Measurements from ENCODE around the gene PLEKHM3. TPM values are rescaled to one million over a fixed set of nuclear protein-coding genes. Genes with fewer than 3 reads are reported as not detected.

PLEKHM3 gene
- total RNA-seq, 1 donor from 2014 or later = 9.1 TPM

GRCh38 chr2:208037564-208038487, 12.5 kb upstream of the PLEKHM3 start:
- H3K27ac Mint-ChIP-seq (ENCODE audit: unreplicated experiment) = no peak overlapping the region
- H3K4me1 Mint-ChIP-seq (ENCODE audit: low read depth) = peaks cover 10% of the 10 kb centered on the region
- no peaks in the 10 kb centered on the region for H3K36me3 Mint-ChIP-seq (ENCODE audit: low read depth)
- no peak for DNase-seq (ENCODE audit: low spot score)
- no peaks in the 10 kb centered on the region for H3K27me3 Mint-ChIP-seq (ENCODE audit: low read depth)
- no peak overlapping the region for H3K4me3 Mint-ChIP-seq (ENCODE audit: unreplicated experiment)
- TF ChIP-seq CTCF (IDR thresholded peaks at IDR 0.05) = no peak
- no peaks in the 10 kb centered on the region for H3K9me3 Mint-ChIP-seq (ENCODE audit: low read depth)

GRCh38 chr2:208036357-208036756, 11.0 kb upstream of the PLEKHM3 start:
- Mint-ChIP-seq H3K27ac (ENCODE audit: unreplicated experiment) (no peak overlapping the region), H3K36me3 (ENCODE audit: low read depth) (no peaks in the 10 kb centered on the region), H3K4me1 (ENCODE audit: low read depth) (peaks cover 10% of the 10 kb centered on the region), H3K27me3 (ENCODE audit: low read depth) (peaks cover 3% of the 10 kb centered on the region), H3K4me3 (ENCODE audit: unreplicated experiment) (no peak overlapping the region), H3K9me3 (ENCODE audit: low read depth) (no peaks in the 10 kb centered on the region)
- TF ChIP-seq CTCF (IDR thresholded peaks at IDR 0.05) = no peak
- DNase-seq (ENCODE audit: low spot score) = no peak

GRCh38 chr2:208034503-208035140, 9.3 kb upstream of the PLEKHM3 start:
- Mint-ChIP-seq H3K27me3 (ENCODE audit: low read depth) (peaks cover 10% of the 10 kb centered on the region), H3K27ac (ENCODE audit: unreplicated experiment) (no peak overlapping the region), H3K4me3 (ENCODE audit: unreplicated experiment) (no peak overlapping the region), H3K9me3 (ENCODE audit: low read depth) (no peaks in the 10 kb centered on the region), H3K36me3 (ENCODE audit: low read depth) (no peaks in the 10 kb centered on the region), H3K4me1 (ENCODE audit: low read depth) (peaks cover 3% of the 10 kb centered on the region)
- TF ChIP-seq CTCF (IDR thresholded peaks at IDR 0.05) = no peak
- no peak for DNase-seq (ENCODE audit: low spot score)

- H3K4me1 Mint-ChIP-seq (ENCODE audit: low read depth) = no peaks in the 10 kb centered on the region
- H3K4me3 Mint-ChIP-seq (ENCODE audit: unreplicated experiment) = no peak overlapping the region
- peak; percentile 51 for TF ChIP-seq CTCF (IDR thresholded peaks at IDR 0.05)
- peaks cover 12% of the 10 kb centered on the region for H3K27me3 Mint-ChIP-seq (ENCODE audit: low read depth)
- H3K27ac Mint-ChIP-seq (ENCODE audit: unreplicated experiment) = no peak overlapping the region
- no peaks in the 10 kb centered on the region for H3K36me3 Mint-ChIP-seq (ENCODE audit: low read depth)
- DNase-seq (ENCODE audit: low spot score) = no peak
- H3K9me3 Mint-ChIP-seq (ENCODE audit: low read depth) = no peaks in the 10 kb centered on the region
These were observed 8.6 kb upstream of the PLEKHM3 start for GRCh38 chr2:208033701-208034502.

GRCh38 chr2:208031608-208032019, 6.3 kb upstream of the PLEKHM3 start:
- Mint-ChIP-seq H3K27ac (ENCODE audit: unreplicated experiment) (no peak overlapping the region), H3K4me1 (ENCODE audit: low read depth) (no peaks in the 10 kb centered on the region), H3K9me3 (ENCODE audit: low read depth) (no peaks in the 10 kb centered on the region), H3K4me3 (ENCODE audit: unreplicated experiment) (no peak overlapping the region), H3K27me3 (ENCODE audit: low read depth) (peaks cover 12% of the 10 kb centered on the region), H3K36me3 (ENCODE audit: low read depth) (no peaks in the 10 kb centered on the region)
- DNase-seq (ENCODE audit: low spot score) = no peak
- TF ChIP-seq CTCF (IDR thresholded peaks at IDR 0.05) = no peak

Data from chondrocyte (in vitro differentiated cells).